Liver (tissue), 9 donors: ENCODE data around the gene SCN8A. TPM values are rescaled to one million over a fixed set of nuclear protein-coding genes. Genes with fewer than 3 reads are reported as not detected.

Source experiments
- DNase-seq: peaks from one replicate; pipeline ENCODE4 v3.0.0-alpha.2; 2017; ENCODE audit warnings: low spot score
- H3K27ac ChIP-seq, 2 donors: one replicate each; pipeline ENCODE4 v1.7.0; 2013; ENCODE audit warnings: inconsistent platforms in 2 of 2, low read length in 2 of 2, control low read depth in 1 of 2, low read depth in 1 of 2, mild to moderate bottlenecking in 1 of 2
- H3K27me3 ChIP-seq, 4 donors: one replicate each; pipeline versions ENCODE4 v1.6.1 to v1.7.0; 2013; ENCODE audit warnings: low read length in 3 of 4, inconsistent platforms in 1 of 4, mild to moderate bottlenecking in 1 of 4, moderate library complexity in 1 of 4; ENCODE audit not compliant: control insufficient read depth in 4 of 4, insufficient read depth in 4 of 4
- H3K36me3 ChIP-seq, 4 donors: one replicate each; pipeline versions ENCODE4 v1.6.1 to v1.7.0; 2013; ENCODE audit warnings: low read length in 3 of 4, mild to moderate bottlenecking in 3 of 4, low read depth in 1 of 4, moderate library complexity in 1 of 4; ENCODE audit not compliant: control insufficient read depth in 4 of 4, insufficient read depth in 3 of 4
- H3K4me1 ChIP-seq, 4 donors: one replicate each; pipeline versions ENCODE4 v1.6.1 to v1.7.0; 2013; ENCODE audit warnings: low read length in 3 of 4, mild to moderate bottlenecking in 3 of 4, moderate library complexity in 1 of 4; ENCODE audit not compliant: control insufficient read depth in 4 of 4, insufficient read depth in 4 of 4
- H3K4me3 ChIP-seq, 3 donors: one replicate each; pipeline versions ENCODE4 v1.6.1 to v1.7.0; 2013; ENCODE audit warnings: low read length in 3 of 3, control low read depth in 1 of 3, low read depth in 1 of 3, mild to moderate bottlenecking in 1 of 3
- H3K9ac ChIP-seq, 2 donors: one replicate each; pipeline ENCODE4 v1.7.0; 2013; ENCODE audit warnings: low read length in 2 of 2, mild to moderate bottlenecking in 2 of 2, moderate library complexity in 2 of 2, control low read depth in 1 of 2, low read depth in 1 of 2
- H3K9me3 ChIP-seq, 4 donors: one replicate each; pipeline versions ENCODE4 v1.6.1 to v1.7.0; 2013; ENCODE audit warnings: low read length in 3 of 4; ENCODE audit not compliant: control insufficient read depth in 4 of 4
- GABPA ChIP-seq, 2 donors: IDR thresholded peaks in 1 of 2; conservative IDR thresholded peaks in 1 of 2; 2 replicates each; pipeline ENCODE4 v1.6.1; 2016; ENCODE audit warnings: antibody characterized with exemption in 2 of 2, mild to moderate bottlenecking in 1 of 2, moderate library complexity in 1 of 2
- HNF4A ChIP-seq, 2 donors: conservative IDR thresholded peaks; 2 replicates each; pipeline ENCODE4 v1.6.1; 2016; ENCODE audit warnings: antibody characterized with exemption in 2 of 2, mild to moderate bottlenecking in 2 of 2
- HNF4G ChIP-seq: IDR thresholded peaks from 2 replicates; pipeline ENCODE4 v1.6.1; 2016; ENCODE audit warnings: antibody characterized with exemption
- JUND ChIP-seq, 2 donors: IDR thresholded peaks; 2 replicates each; pipeline ENCODE4 v1.6.1; 2016; ENCODE audit warnings: antibody characterized with exemption in 2 of 2
- MAX ChIP-seq: IDR thresholded peaks from 2 replicates; pipeline ENCODE4 v1.6.1; 2016; ENCODE audit warnings: antibody characterized with exemption
- NR2F2 ChIP-seq: IDR thresholded peaks from 2 replicates; pipeline ENCODE4 v1.6.1; 2016; ENCODE audit warnings: antibody characterized with exemption
- REST ChIP-seq: IDR thresholded peaks from 2 replicates; pipeline ENCODE4 v1.6.1; 2016; ENCODE audit warnings: antibody characterized with exemption, mild to moderate bottlenecking
- RXRA ChIP-seq, 2 donors: IDR thresholded peaks; 2 replicates each; pipeline ENCODE4 v1.6.1; 2017 to 2018; ENCODE audit warnings: antibody characterized with exemption in 2 of 2, mild to moderate bottlenecking in 1 of 2
- SP1 ChIP-seq: IDR thresholded peaks from 2 replicates; pipeline ENCODE4 v1.6.1; 2018; ENCODE audit warnings: antibody characterized with exemption, mild to moderate bottlenecking
- YY1 ChIP-seq: IDR thresholded peaks from 2 replicates; pipeline ENCODE4 v1.6.1; 2016; ENCODE audit warnings: antibody characterized with exemption, mild to moderate bottlenecking
- ZBTB33 ChIP-seq: IDR thresholded peaks from 2 replicates; pipeline ENCODE4 v1.6.1; 2016; ENCODE audit warnings: antibody characterized with exemption
- WGBS: extraction: QIAGEN DNeasy Blood & Tissue Kit; methylation state at CpG from one replicate; pipeline ENCODE4 v1.1.7; 2013; 5-methylcytosine and 5-hydroxymethylcytosine counted together
- polyA plus RNA-seq, 2 donors: library from polyadenylated mRNA; stranded (reverse) in 1 of 2; unstranded in 1 of 2; fragments of 200-250 nt in 1 of 2; fragments of >200 nt in 1 of 2; fragmentation: Nextera tagmentation in 1 of 2; extraction: Ambion mirVana in 1 of 2; gene quantifications; one replicate each; pipeline versions ENCODE4 v1.2.1 to v1.2.3, GENCODE V29; 2013 to 2015
- total RNA-seq, 2 donors: library from RNA; depleted of rRNA; stranded (reverse); fragments of >200 nt; gene quantifications; one replicate each; pipeline ENCODE4 v1.2.3, GENCODE V29; 2014
- TF ChIP-seq, protein P1 (sequence below): IDR thresholded peaks from 2 replicates; pipeline ENCODE4 v1.6.1; 2016; ENCODE audit warnings: antibody characterized with exemption
- donor health status: healthy.
- donor health status: healthy.
- donor health status: healthy.
- donor health status: healthy.
- donor health status: healthy.

SCN8A gene
- total and polyA plus RNA-seq, 4 donors, result 0.84 to 12.7 (median 3.8) TPM

- H3K4me1 ChIP-seq, result peaks cover 0 to 38% (median 26%) of the 10 kb centered on the region in 4 donors
- no peak overlapping the region for H3K4me3 ChIP-seq
- H3K27ac ChIP-seq, result no peak overlapping the region
- H3K27me3 ChIP-seq, result no peaks in the 10 kb centered on the region
- H3K36me3 ChIP-seq, result no peaks in the 10 kb centered on the region
- no peaks in the 10 kb centered on the region for H3K9me3 ChIP-seq
- TF ChIP-seq RXRA (IDR thresholded peaks at IDR 0.05) (no peak), HNF4G (no peak), MAX (no peak), GABPA (IDR thresholded peaks at IDR 0.05 in 1 of 2, conservative IDR thresholded peaks at IDR 0.05 in 1 of 2) (no peak), YY1 (no peak), SP1 (no peak), REST (no peak), ZBTB33 (no peak)
- H3K9ac ChIP-seq, result no peak overlapping the region
- DNase-seq, result no peak
- WGBS, result 80% methylated on average over 2 of the region's 2 CpGs
Measured at GRCh38 chr12:51676875-51677274, 85.8 kb downstream of the SCN8A start.

- Histone ChIP-seq H3K27ac (no peak overlapping the region), H3K27me3 (no peaks in the 10 kb centered on the region), H3K36me3 (no peaks in the 10 kb centered on the region), H3K4me1 (peaks cover 0 to 38% (median 26%) of the 10 kb centered on the region in 4 donors), H3K9me3 (no peaks in the 10 kb centered on the region), H3K4me3 (no peak overlapping the region), H3K9ac (peak overlapping the region in 1 of 2 donors; percentile 63)
- 92% methylated on average over 7 of the region's 7 CpGs for WGBS
- no peak for DNase-seq
- no peak for TF ChIP-seq MAX
- no peak for TF ChIP-seq JUND (IDR thresholded peaks at IDR 0.05)
- no peak for TF ChIP-seq GABPA (IDR thresholded peaks at IDR 0.05 in 1 of 2, conservative IDR thresholded peaks at IDR 0.05 in 1 of 2)
- TF ChIP-seq, protein P1, sequence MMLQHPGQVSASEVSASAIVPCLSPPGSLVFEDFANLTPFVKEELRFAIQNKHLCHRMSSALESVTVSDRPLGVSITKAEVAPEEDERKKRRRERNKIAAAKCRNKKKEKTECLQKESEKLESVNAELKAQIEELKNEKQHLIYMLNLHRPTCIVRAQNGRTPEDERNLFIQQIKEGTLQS, result no peak
- no peak for TF ChIP-seq RXRA (IDR thresholded peaks at IDR 0.05)
- no peak for TF ChIP-seq SP1
- no peak for TF ChIP-seq HNF4A (conservative IDR thresholded peaks at IDR 0.05)
- no peak for TF ChIP-seq NR2F2
Measured at GRCh38 chr12:51677284-51677968, 86.4 kb downstream of the SCN8A start.
